Measurements from ENCODE around the gene SPECC1. TPM values are rescaled to one million over a fixed set of nuclear protein-coding genes. Genes with fewer than 3 reads are reported as not detected.

Gene SPECC1
- polyA plus RNA-seq, 1 of the 3 experiments (the other 2 are of a cell fraction) = 11.2 TPM

Small RNAs within 50 kb of the gene (small RNA-seq; reads per million reads assigned to genes)
- gene AC008088.1 (0 reads per million in 7 experiments), gene RNU6-1057P (0 reads per million in 7 experiments), gene RNU6-258P (0 to 1.6 (median 0) reads per million in 7 experiments), gene RNU6-467P (0 reads per million in 7 experiments)

Other genes starting within 250 kb of the SPECC1 start
- gene ULK2, start 141.4 kb upstream of the SPECC1 start, polyA plus RNA-seq (2012; rRNA removed) = 18.0 and 28.0 TPM in 2 replicates
- 12.7 and 17.1 TPM in 2 replicates for gene AKAP10, start 31.5 kb upstream of the SPECC1 start, polyA plus RNA-seq (2012; rRNA removed)